Activated CD8-positive, alpha-beta memory T cell treated with anti-CD3 and anti-CD28 coated beads for 36 hours (primary cell): Measurements from ENCODE around the gene GNPDA1. TPM values are rescaled to one million over a fixed set of nuclear protein-coding genes. Genes with fewer than 3 reads are reported as not detected.

Source experiments
- total RNA-seq, 2 experiments: library from RNA; stranded (reverse); gene quantifications; one replicate each; pipeline ENCODE4 v1.2.3, GENCODE V29; 2021

Gene GNPDA1
- total RNA-seq, 2 experiments from 2014 or later: 81.7 to 85.3 TPM

Other genes with a start within 250 kb of the GNPDA1 start
- not detected for gene PCDH1, start 134.6 kb downstream of the GNPDA1 start, total RNA-seq
- gene DELE1, start 89.2 kb downstream of the GNPDA1 start, total RNA-seq: 10 to 100 TPM; 49.0 to 49.4 TPM
- gene PCDH12, start 54.8 kb downstream of the GNPDA1 start, total RNA-seq: 1 to 10 TPM in 1 of 2 experiments, under 1 TPM in 1; 0.76 to 1.0 TPM
- 10 to 100 TPM; 45.9 to 47.8 TPM for gene RNF14, start 43.9 kb downstream of the GNPDA1 start, total RNA-seq
- gene NDFIP1, start 95.8 kb upstream of the GNPDA1 start, total RNA-seq: 10 to 100 TPM; 84.4 to 84.9 TPM